Activated T-helper 1 cell treated with Interleukin-2 at 50 U/mL for 16 hours (primary cell): ENCODE results near the gene SGK1.
"Not testable (repeated sequence)": the region's sequence is repeated elsewhere in the genome, so short reads cannot be mapped to it uniquely, and the experiment has no call there.

ENCODE experiments used
- DNase-seq: peaks from one replicate; pipeline ENCODE4 v3.0.0-alpha.2; 2020; ENCODE audit warnings: low read depth

Gene SGK1

GRCh38 chr6:134304381-134304780 is 13.5 kb downstream of the SGK1 start:
- not testable (repeated sequence) for DNase-seq

- DNase-seq: no peak
These were observed 14.0 kb downstream of the SGK1 start for GRCh38 chr6:134303891-134304290.

- DNase-seq: no peak
These were observed 18.7 kb downstream of the SGK1 start for GRCh38 chr6:134299236-134299635.

- DNase-seq: no peak
These were observed 21.1 kb downstream of the SGK1 start for GRCh38 chr6:134296762-134297161.

- DNase-seq: no peak
These were observed 21.9 kb downstream of the SGK1 start for GRCh38 chr6:134295953-134296553.

- no peak for DNase-seq
These were observed 24.2 kb downstream of the SGK1 start for GRCh38 chr6:134293659-134294161.

GRCh38 chr6:134291156-134291555 is 26.8 kb downstream of the SGK1 start:
- no peak for DNase-seq

GRCh38 chr6:134289204-134289575 is 28.7 kb downstream of the SGK1 start:
- no peak for DNase-seq

- no peak for DNase-seq
These were observed 29.2 kb downstream of the SGK1 start for GRCh38 chr6:134288538-134289203.

- no peak for DNase-seq
These were observed 29.9 kb downstream of the SGK1 start for GRCh38 chr6:134287859-134288537.

- no peak for DNase-seq
These were observed 35.1 kb downstream of the SGK1 start for GRCh38 chr6:134282816-134283215.

- no peak for DNase-seq
These were observed 36.5 kb downstream of the SGK1 start for GRCh38 chr6:134281388-134281787.

GRCh38 chr6:134278000-134278399 is 39.9 kb downstream of the SGK1 start:
- DNase-seq: no peak

- not testable (repeated sequence) for DNase-seq
These were observed 41.0 kb downstream of the SGK1 start for GRCh38 chr6:134276891-134277377.

- DNase-seq: no peak
These were observed 45.5 kb downstream of the SGK1 start for GRCh38 chr6:134272374-134272773.

- no peak for DNase-seq
These were observed 50.0 kb downstream of the SGK1 start for GRCh38 chr6:134267917-134268361.

GRCh38 chr6:134266776-134267175 is 51.1 kb downstream of the SGK1 start:
- no peak for DNase-seq

GRCh38 chr6:134261766-134262165 is 56.1 kb downstream of the SGK1 start:
- DNase-seq: no peak

- no peak for DNase-seq
These were observed 59.0 kb downstream of the SGK1 start for GRCh38 chr6:134258849-134259306.

- no peak for DNase-seq
These were observed 60.4 kb downstream of the SGK1 start for GRCh38 chr6:134257516-134257915.

- DNase-seq: no peak
These were observed 61.0 kb downstream of the SGK1 start for GRCh38 chr6:134256862-134257261.

GRCh38 chr6:134255280-134255679 is 62.6 kb downstream of the SGK1 start:
- DNase-seq: not testable (repeated sequence)

- DNase-seq: no peak
These were observed 63.8 kb downstream of the SGK1 start for GRCh38 chr6:134254118-134254517.
